Activated T-cell treated with anti-CD3 and anti-CD28 coated beads for 24 hours (primary cell): ENCODE measurements around the gene TXK.

ENCODE experiments used
- DNase-seq: peaks from one replicate; pipeline ENCODE4 v3.0.0-alpha.2; 2020; ENCODE audit warnings: low read depth

Gene TXK

DNA sequence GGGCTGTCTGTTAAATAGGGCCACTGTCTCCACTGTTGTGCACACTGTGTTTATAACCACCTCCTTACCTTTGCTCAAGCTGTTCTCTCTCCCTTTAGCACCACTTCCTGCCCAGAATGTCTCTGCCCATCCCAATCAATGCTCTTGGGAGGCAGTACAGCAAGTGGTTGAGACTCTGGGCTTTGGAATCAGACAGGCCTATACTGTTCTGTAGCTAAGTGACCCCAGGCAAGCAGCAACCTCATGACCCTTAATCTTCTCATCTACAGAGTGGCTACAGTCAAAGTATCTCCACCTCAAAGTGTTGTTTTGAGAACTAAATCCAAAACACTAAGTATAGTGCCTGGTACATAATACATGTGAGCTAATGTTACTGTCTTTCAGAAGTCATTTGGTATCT, 3.8 kb upstream of the TXK start:
- DNase-seq, result no peak

DNA sequence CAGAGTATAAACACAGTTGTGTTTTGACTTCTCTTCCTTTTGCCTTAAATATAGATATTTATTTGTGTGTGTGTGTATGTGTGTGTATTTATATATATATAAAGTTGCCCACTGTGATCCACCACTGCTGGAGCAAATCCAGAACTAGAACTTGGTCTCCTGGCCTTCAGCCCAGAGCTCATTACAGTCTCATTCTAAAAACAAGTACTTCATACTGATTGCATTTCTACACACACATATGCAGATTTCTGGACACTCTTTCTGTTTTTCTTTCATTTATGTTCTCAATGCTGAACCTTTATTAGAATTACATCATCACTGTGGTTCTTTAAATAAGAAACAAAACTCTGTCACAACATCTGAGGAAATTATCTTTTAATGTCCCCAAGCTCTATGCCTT, 381 bp downstream of the TXK start:
- DNase-seq, result no peak

GRCh38 chr4:48131736-48132135, 2.3 kb downstream of the TXK start:
- DNase-seq, result no peak

DNA sequence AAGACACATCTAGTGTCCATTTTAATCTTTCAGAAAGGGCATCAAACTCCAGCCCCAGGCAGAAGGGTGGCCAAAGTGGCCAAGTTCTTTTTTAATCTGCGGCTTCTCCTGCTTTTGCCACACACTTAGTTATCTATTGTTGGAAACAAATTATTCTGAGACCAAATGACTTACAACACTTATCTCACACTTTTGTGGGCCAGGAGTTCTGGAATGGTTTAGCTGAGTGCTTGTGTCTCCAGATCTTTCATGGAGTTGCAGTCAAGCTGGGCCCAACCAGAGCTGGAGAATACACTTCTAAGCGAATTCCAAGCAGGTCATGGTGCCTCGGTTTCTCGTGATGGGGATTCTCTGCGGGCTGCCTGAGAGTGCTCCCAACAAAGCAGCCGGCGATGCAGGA, 4.0 kb downstream of the TXK start:
- DNase-seq, result no peak

DNA sequence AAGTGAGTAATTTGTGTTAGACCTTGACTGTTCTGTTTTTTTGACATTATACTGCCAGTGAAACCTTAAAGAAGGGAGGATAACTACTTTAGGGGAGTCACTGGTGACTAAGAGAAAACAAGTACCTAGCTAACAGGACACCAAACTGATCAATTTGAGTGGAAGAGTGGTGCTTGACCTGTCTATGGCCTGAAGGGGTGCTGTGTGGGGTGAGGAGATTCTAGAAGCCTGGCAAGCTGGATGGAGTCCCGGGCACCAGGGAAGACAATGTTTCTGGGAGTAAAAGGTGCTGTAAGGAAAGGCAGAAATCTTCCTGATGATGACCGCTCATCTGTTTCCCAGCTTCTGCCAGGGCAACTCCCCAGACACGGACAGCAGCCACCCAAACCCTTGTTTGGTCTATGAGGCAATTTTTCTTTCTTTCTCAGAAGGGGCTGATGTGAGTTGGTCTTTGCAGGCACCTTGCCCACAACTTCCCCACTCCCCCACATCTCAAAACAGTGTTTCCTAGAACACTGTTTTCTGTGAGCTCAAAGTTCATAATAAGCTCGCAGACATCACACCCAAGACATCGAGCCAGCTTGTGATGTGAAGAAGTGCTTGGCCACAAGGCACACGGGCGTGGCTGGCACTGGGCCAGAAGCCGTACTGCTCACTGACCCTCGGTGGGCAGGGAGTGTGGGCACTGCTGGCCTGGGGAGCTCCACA, 4.6 kb downstream of the TXK start:
- DNase-seq, result no peak

- peak; percentile 61 for DNase-seq
These were observed 6.2 kb downstream of the TXK start for GRCh38 chr4:48127682-48128404.

DNA sequence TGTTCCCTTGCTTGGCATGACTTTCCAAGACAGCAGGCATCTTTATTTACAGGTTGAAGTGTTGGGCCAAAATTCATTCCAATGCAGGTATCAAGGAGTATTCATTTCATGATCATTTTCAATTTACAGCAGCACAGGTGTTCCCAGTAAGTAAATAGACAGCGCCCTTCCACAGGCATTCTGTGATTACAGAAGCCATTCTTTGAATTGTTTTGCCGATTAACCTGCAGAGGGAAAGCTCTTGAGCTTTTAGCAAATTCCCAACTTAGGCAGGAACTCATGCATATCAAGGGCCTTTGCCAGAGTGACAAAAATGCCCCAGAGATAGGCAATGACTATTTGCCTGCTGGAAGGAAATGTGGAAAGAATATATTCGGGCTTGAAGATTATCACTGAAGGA, 6.8 kb downstream of the TXK start:
- DNase-seq, result no peak

GRCh38 chr4:48126621-48127020, 7.4 kb downstream of the TXK start:
- no peak for DNase-seq

DNA sequence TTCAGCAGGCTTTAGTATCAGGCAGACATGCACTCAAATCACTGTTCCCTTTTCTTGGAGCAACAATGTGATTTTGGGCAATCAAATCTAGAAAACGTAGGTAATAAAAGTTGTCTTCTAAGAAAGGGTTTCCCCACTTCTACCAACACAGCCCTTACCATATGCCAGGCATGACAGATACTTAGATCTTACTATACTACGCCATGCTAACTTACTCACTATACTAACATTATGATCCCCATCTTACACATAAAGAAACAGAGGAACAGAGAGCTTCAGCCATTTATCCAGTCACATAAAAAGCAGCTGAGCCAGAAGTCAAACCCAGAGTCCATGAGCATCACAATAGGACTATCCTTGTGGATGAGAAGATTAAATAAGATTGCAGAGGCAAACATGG, 9.2 kb downstream of the TXK start:
- no peak for DNase-seq

DNA sequence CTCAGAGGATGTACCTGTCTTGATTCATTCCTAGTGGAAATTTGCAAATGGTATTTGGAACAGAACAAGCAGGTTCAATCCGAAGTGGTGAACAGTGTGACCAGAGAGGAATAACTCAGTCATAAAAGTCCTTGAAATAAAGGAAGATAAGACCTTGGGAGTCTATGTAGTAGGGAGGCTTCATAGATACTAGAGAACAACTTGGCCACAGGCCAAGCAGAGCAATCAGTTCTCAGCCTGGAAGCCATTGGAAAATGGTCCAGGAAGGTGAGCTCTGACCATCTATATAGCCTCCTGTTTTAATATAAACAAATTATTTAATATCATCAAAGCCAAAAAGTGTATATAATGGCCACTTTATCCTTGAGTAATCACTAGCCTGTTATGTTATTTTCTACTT, 11.3 kb downstream of the TXK start:
- no peak for DNase-seq

- DNase-seq, result no peak
These were observed 12.9 kb downstream of the TXK start for GRCh38 chr4:48121180-48121579.

GRCh38 chr4:48120132-48120531, 13.9 kb downstream of the TXK start:
- no peak for DNase-seq

- DNase-seq, result no peak
These were observed 14.4 kb downstream of the TXK start for GRCh38 chr4:48119646-48120045.

DNA sequence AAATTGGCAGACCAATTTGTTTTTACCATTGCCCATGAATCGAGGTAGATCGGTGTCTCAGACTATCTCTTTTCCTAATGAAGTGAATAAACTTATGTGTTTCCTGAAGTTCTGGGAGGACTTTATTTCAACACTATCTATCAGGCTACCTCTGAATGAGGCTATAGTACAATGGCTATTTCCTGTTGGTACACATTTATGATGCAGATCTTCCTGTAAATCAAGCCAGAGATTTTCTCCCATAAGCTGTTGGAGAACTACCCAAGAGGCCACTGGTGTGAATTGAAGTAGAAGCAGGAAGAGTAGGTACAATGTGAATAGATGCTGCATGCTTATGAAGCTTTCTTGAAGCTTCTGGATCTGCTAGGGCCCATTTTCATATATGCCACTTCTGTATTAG, 16.0 kb downstream of the TXK start:
- DNase-seq, result no peak

- DNase-seq, result no peak
These were observed 17.5 kb downstream of the TXK start for GRCh38 chr4:48116582-48116981.

- DNase-seq, result no peak
These were observed 19.6 kb downstream of the TXK start for GRCh38 chr4:48114412-48114811.

DNA sequence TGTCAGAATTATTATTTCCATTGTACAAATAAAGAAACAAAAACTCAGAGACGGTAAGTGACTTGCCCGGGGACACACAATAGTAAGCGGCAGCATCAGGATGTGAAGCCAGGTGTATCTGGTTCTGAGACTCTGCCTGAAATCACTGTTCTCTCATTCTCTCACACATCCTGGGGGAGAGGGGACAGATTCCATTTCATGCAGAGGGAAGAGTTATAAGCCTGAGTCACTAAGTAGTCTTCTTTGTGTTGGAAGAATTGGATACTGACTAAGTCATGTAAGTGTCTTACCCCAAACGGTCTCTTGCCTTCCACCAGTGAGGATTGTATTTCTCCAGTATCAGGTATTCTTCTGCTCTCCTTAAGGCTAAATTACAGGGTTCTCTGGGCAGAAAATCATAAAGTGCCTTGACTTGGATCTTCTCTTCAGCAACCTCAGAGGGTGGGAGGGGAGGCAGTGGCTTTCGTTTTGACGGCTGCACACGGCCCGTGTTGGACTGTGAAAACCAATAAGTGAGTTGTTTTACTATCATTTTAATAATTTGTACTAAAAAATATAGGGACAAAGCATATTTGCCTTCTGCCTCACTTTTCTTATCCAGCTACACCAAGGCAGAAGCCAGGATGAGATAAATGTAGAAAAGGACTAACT, 21.9 kb downstream of the TXK start:
- DNase-seq, result no peak

DNA sequence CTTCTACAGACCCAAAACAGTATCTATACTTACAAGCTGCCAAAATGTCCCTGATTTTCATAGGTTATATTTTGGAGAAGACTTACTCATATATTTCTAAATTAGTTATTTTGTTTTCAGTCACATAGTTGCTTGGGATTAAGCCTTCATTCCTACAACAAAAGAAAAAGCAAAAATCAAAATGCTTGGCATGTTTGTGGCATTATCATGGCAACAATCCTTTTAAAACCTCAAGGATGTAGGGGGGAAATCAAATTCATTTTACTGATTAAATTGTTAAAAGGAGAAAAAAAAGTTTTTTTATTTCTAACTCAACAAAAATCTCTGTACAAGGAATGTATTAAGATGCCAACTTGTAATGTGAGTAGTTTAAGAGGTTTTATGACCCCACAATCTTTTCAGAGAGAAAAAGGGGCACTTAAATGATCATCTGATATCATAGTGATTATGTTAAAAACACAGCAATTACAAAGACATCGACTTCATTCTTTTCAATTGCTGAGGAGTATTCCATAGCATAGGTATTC, 23.5 kb downstream of the TXK start:
- no peak for DNase-seq

GRCh38 chr4:48109413-48110263, 24.4 kb downstream of the TXK start:
- DNase-seq, result no peak

- DNase-seq, result no peak
These were observed 25.6 kb downstream of the TXK start for GRCh38 chr4:48108309-48109073.

DNA sequence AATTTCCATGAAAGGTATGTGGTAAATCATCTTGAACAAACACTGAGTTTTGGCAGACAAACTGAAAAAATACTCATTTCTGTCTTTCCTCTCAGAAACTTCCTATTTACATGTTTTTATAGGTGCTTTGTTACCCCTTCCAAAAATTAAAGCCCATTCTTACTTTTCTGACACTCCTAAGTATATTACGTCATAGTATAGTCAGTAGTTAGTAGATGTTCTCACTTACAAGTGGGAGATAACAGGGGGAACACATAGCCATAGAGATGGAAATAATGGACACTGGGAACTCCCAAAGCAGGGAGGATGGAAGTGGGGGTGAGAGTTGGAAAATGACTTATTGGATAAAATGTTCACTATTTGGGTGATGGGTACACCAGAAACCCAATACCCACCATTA, 28.8 kb downstream of the TXK start:
- no peak for DNase-seq
